ENCODE results near the gene UFSP2.

- TF ChIP-seq CTCF (optimal IDR thresholded peaks at IDR 0.05 in 1 of 3, IDR thresholded peaks at IDR 0.05 in 1 of 3, conservative IDR thresholded peaks at IDR 0.05 in 1 of 3; ENCODE audit: extremely low read depth in 1 of 3, insufficient read depth in 2 of 3, low read length in 3 of 3) (no peak), EZH2 (IDR thresholded peaks at IDR 0.05; ENCODE audit: low read length) (no peak)
Measured at GRCh38 chr4:185469580-185470154, 43.9 kb upstream of the UFSP2 start.

Measured in keratinocyte (primary cell).